Stimulated activated CD4-positive, alpha-beta T cell treated with anti-CD3 and anti-CD28 coated beads, Interleukin-12 subunit alpha, Interleukin-12 subunit beta, amount 100 ng/mL, for 4 hours (primary cell): Measurements from ENCODE around the gene MGAM2.

Experiments used
- DNase-seq: peaks from one replicate; pipeline ENCODE4 v3.0.0-alpha.2; 2020

MGAM2 gene

GRCh38 chr7:142123184-142123583 lies 11.7 kb downstream of the MGAM2 start:
- DNase-seq, result no peak

GRCh38 chr7:142125256-142125955 lies 13.9 kb downstream of the MGAM2 start:
- no peak for DNase-seq

GRCh38 chr7:142130267-142130666 lies 18.7 kb downstream of the MGAM2 start:
- no peak for DNase-seq

- DNase-seq, result no peak
These were observed 20.1 kb downstream of the MGAM2 start for GRCh38 chr7:142131439-142132185.

GRCh38 chr7:142133731-142134148 lies 22.2 kb downstream of the MGAM2 start:
- DNase-seq, result no peak

- no peak for DNase-seq
These were observed 23.4 kb downstream of the MGAM2 start for GRCh38 chr7:142134909-142135308.

GRCh38 chr7:142138996-142139395 lies 27.5 kb downstream of the MGAM2 start:
- DNase-seq, result no peak

- no peak for DNase-seq
These were observed 28.3 kb downstream of the MGAM2 start for GRCh38 chr7:142139597-142140400.

GRCh38 chr7:142140401-142140959 lies 29.0 kb downstream of the MGAM2 start:
- DNase-seq, result no peak

GRCh38 chr7:142142702-142143101 lies 31.2 kb downstream of the MGAM2 start:
- DNase-seq, result no peak

GRCh38 chr7:142146124-142146523 lies 34.6 kb downstream of the MGAM2 start:
- no peak for DNase-seq

GRCh38 chr7:142150356-142150755 lies 38.8 kb downstream of the MGAM2 start:
- DNase-seq, result no peak

- no peak for DNase-seq
These were observed 39.4 kb downstream of the MGAM2 start for GRCh38 chr7:142150869-142151268.

- no peak for DNase-seq
These were observed 40.6 kb downstream of the MGAM2 start for GRCh38 chr7:142152076-142152475.

- DNase-seq, result no peak
These were observed 41.9 kb downstream of the MGAM2 start for GRCh38 chr7:142153400-142153799.

GRCh38 chr7:142158736-142159496 lies 47.4 kb downstream of the MGAM2 start:
- DNase-seq, result no peak

GRCh38 chr7:142161921-142162320 lies 50.4 kb downstream of the MGAM2 start:
- no peak for DNase-seq

GRCh38 chr7:142168746-142169145 lies 57.2 kb downstream of the MGAM2 start:
- DNase-seq, result no peak

- DNase-seq, result no peak
These were observed 61.4 kb downstream of the MGAM2 start for GRCh38 chr7:142172932-142173331.

GRCh38 chr7:142174441-142174840 lies 62.9 kb downstream of the MGAM2 start:
- DNase-seq, result no peak

- no peak for DNase-seq
These were observed 64.1 kb downstream of the MGAM2 start for GRCh38 chr7:142175594-142175993.

GRCh38 chr7:142176901-142177300 lies 65.4 kb downstream of the MGAM2 start:
- DNase-seq, result no peak

GRCh38 chr7:142177869-142178268 lies 66.4 kb downstream of the MGAM2 start:
- no peak for DNase-seq
